Activated CD4-positive, alpha-beta T cell treated with anti-CD3 and anti-CD28 coated beads, Interleukin-2, Interleukin-4, amounts not matched to agents 100 ng/mL and 50 ng/mL, durations not matched to agents 16 hours and 8 hours (primary cell): ENCODE data around the gene C18orf32.
"Not testable (repeated sequence)": the region's sequence is repeated elsewhere in the genome, so short reads cannot be mapped to it uniquely, and the experiment has no call there.

Source experiments
- DNase-seq: peaks from one replicate; pipeline ENCODE4 v3.0.0-alpha.2; 2020; ENCODE audit warnings: low spot score

C18orf32 gene

DNA sequence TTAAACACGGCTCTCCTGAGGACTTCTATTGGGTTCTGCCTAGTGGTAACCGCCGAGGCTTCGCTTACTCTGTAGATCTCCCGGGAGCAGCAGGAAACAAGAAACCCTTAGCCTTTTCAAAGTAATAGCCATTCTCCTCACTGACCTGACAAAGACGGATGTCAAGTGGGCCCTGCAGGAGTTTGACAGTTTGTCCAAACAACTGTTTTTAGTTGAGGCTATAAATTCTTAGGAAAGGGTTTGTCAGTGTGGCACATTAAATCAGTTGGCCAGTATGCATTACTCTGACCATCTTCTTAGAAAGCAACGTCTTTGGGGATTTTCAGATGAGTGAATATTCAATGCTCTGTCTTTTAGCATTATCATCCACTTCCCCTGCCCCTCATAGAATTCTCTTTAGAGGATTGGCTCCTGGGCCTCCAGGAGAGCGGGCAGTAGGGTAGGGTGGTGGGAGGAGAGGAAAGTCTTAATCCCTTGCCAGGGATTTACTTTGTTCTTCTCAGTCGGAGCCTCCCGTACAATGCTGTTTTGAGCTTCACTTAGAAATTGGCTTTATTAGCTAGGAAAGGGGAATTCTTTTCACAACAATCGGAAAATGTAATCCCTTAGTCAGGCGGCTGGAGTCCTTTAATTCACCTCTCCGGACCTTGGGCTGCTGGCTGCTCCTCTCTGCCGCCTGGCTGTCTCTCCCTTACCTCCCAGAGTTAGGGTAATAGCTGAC, 13.3 kb upstream of the C18orf32 start:
- no peak for DNase-seq

DNA sequence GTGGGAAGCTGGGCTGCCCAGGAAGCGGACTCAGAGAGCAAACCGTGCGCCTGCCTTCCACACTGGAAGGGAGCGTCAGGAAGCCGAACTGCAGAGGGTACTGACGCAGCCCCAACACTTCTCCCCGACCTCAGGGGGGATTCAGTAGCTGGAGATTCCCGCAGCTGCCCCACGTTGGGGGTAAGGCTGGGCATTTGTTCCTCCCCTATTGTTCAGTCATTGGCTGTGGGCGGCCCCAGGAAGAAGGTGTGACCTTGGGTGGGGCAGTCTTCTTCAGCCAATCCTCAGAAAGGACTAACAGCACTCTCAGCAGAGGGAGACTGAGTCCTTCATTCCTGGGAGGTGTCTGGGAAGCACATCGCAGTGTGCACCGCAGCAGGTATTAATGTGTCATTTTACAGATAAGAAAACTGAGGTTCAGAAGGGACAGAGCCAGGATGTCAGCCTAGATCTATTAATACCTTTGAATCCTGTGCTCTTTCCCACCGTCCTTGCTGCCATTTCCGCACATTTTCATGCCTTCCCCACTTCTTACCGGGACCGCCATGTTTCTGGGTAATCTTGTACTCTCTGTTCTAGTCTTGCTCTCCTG, 12.1 kb upstream of the C18orf32 start:
- DNase-seq, result no peak

DNA sequence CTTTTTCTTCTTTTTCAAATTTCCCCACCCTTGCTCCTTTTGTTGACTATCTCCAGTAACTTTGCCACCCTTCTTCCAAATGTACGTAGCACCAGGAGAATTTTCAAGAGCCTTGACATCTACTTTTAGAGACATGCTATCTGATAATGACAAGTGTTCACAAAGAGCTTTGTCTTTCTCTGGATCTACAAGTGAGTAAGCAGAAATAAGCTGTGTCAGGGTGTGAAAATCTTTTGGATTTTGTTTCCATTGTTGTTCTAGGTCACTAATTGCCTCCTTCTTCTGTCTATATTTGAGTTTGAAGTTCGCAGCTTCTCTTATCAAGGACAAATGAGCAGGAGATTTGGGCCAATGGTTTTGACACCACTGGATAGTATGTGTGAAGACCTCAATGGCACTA, 8.4 kb upstream of the C18orf32 start:
- DNase-seq, result no peak

DNA sequence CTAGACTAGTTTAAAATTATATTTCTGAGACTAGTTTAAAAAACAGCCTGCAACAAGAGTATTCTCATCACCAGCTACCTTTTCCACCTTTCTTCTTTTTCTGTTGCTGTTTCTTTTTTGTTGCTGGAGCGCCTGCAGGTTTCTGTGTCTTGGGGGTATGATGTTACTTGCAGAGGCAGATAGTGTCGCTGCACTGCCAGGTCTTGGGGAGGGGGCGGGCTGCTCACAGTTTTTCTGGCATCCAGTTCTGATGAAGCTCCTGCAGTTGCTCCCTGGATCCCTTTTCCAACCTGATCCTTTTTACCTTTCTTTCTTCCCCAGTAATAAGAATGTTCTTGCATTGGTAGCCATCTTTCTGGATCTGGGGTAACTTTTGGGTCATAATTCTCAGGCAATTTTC, 8.0 kb upstream of the C18orf32 start:
- DNase-seq, result no peak

DNA sequence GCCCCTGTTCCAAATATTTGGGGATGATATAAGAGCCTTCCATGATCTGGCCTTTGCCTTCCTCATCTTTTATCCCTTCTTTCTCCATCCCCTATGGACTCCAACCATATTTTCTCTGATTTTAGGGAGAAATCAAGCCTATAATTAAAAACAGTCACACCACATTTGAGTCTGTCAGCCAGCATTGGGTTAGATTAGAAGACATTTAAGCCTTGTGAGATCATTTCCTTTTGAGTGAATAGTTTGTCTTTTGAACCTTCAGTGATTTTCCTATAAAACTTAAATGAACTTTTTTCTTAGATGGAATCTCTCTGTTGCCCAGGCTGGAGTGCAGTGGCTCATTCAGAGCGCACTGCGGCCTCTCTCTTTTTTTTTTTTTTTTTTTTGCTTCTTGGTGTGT, 7.6 kb upstream of the C18orf32 start:
- DNase-seq, result no peak

DNA sequence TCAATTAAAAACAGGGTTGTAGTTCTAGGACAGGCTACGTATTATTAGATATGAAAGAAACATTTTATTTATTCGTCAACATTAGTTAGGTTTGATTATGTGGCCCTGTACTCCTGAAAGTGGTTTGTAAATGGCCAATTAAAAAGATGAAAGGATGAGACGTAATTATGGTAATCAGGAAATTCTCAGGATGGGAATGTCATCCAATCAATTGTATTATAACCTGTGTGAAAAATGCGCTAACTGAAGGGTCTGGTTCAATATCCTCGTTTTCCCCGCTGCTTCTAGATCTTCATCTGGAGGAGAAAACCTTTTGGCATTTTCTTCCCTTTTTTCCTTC, 5.6 kb upstream of the C18orf32 start:
- DNase-seq, result no peak

DNA sequence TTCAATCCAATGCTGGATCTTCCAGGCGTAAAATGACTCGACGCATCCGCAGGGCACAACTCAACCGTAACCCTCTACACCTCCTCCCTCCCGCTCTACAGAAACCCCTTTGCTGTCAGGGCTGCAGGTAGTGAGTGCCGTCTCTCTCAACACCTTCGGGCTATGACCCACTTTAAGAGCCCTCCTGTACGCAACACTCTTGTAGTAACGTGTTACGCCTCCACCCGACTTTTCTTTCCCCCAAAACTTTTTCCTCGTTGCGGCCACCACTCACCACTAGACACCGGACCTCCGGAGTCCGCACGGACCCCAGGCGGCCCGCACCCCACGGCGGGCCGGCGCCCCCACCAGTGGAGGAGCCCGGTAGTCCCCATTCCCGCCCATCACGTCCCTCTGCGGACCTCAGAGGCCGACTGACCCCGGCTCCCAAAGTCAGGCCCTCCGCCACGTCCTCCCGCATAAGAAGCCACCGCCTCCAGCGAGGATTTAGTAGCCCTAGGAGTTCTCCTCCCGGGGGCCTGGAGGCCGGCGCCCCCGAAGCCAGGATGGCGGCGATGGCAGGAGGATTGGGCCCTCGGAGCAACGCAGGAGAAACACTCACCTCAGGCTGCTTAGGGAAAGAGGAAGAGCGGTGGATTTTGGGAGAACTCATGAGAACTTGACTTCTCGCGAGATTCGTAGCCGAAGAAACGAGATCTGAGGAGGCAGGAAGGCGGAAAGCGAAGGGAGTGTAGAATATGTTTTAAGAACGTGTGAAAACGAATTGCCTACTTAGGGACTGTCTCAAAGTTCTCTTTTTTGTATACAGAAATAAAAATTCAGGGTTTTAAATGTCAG, 5.0 kb upstream of the C18orf32 start, which contains the start of gene RPL17:
RPL17 (minus strand) TSS at position 609 of the 837 bp plus-strand sequence.
- DNase-seq, result peak; percentile 97

DNA sequence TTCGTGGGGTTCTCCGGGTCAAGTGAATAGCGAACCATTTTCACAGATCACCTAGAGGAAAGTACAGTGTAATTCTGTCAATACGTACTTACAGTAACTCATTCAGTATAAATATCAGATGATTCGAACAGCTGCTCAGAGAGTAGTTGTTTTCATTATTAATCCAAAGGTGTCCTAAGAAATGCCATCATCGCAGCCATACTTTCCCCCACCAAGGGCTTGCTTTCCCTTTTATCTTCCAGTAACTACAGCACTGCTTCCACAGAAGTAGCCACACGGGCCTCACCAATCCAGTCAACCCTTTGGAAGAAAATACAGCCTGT, 4.5 kb upstream of the C18orf32 start:
- DNase-seq, result no peak

DNA sequence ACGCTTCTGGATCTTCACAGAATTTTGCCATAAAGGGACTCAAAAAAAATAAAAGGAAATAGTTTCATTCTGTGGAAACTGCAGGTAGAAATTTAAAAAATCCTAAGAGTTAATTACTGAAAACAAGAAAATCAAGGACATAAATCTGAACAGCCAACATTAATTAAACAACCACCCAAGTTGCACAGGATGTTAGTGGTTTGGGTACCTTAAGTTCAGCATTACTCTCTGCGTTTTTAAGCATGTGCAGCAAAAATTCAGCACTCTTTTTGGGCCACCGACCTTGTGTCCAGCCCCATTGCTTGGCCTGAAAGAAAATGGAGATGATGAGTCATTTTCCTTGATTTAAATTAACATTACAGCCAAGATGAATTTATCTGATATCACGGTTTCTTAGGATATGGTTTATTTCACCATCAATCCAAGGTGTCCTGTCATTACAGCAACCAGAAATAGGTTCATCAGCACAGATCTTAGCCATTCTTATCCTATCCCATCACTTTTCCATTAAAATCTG, 3.3 kb upstream of the C18orf32 start:
- peak; percentile 24 for DNase-seq

DNA sequence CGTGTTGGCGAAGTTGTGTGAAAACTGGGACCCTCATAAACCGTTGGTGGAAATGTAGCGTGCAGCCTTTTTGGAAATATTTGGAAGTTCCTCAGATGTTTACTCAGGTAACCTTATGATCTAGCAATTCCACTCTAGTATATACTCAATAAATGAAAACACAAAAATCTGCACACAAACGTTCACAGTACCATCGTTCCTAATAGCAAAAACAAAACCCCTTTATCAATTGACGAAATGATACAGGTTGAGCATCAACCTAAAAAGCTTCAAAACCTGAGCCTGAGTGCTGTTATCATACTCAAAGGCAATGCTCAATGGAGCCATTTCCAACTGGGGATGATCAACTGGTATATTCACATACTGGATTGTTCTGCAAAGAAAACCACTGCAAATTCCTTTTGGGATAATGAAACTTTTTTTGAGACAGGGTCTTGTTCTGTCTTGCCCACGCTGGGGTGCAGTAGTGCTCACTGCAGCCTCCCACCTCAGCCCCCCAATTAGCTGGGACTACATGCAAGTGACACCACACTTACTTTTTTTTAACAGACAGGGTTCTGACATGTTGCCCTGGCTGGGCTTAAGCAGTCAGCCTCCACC, 777 bp upstream of the C18orf32 start:
- peak; percentile 15 for DNase-seq

DNA sequence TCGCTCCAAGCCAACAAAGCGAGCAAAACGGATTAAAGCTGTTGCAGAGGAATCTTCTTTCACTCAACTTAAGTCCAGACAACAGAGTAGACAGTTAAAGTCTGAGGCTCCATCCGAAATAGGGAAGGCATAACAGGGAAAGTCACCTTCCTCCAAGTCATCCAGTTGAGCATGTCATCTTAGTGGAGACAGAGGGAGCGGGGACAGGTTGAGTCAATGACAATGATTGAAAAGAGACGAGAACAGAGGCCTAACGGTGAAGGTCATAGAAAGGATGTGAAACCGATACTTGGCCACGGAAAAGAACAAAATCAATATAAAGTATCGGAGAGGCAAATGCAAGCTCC, 455 bp downstream of the C18orf32 start:
- no peak for DNase-seq

DNA sequence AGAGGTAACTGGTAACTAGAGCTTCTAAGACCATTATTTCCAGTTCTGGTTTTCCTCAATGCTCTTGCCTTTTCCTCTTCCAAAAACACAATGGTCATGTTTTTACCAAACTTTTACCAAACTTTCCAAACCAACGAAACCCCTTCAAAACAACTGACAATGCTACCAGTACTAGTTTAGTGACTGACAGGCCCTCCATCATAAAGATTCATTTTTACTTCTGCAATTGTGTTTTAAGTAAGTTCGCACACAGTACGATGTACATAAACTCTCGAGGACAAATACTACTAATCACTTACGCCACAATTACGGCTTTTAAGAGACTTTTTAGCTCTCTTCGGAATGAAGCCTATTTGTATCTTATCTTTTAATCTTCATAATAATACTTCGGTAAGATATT, 900 bp downstream of the C18orf32 start:
- DNase-seq, result no peak

DNA sequence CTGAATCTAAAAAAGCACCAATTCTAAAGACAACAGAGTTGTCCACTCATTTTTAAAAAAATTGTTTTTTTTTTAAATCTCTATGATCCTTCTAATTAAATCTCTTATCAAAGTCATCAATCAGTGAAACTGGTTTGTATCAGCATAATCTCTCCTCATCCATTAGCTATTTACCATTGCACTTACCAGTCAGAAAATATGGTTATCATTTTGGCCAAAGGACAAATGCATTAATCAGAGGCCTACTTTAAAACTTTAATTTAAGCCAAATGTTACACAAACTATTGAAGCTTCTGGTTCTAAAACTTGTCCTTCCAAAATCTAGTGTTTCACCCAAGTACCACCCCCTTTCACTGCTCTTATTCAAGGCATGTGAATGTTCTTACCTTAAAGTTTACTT, 3.8 kb downstream of the C18orf32 start:
- no peak for DNase-seq

DNA sequence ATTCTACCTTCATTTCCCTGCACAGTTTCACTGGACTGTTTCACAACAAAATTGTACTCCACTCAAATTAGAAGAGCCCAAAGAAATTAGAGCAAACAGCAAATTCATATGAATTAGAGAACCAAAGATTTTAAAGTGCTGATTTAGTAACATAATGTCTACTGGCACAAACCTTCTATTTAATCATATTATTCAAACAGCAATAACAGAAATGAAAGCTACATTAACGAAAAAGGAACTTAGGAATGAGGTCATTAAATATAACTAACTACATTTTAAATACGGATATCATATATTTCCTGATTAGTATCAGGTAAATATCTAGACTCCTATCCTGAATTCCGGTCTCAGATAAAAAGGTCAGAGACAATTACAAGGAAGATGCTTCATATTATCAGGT, 5.1 kb downstream of the C18orf32 start:
- no peak for DNase-seq

DNA sequence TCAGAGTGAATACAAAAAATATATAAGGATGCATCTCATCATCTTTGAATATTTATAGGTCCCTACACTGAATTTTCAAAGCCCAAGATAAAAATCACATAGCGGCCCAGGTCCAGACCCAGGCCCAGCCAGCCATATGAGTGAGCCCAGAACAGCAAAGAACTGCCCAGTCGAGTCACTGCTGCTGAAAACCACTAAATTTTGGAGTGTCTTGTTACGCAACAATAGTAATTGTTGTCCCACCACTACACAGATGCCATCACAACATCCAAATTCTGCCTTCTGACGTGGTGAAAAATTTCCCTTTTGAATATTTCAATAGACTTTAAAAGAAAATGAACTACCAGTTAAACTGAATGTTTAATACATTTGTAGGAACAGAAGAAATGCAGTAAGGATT, 5.7 kb downstream of the C18orf32 start:
- no peak for DNase-seq

DNA sequence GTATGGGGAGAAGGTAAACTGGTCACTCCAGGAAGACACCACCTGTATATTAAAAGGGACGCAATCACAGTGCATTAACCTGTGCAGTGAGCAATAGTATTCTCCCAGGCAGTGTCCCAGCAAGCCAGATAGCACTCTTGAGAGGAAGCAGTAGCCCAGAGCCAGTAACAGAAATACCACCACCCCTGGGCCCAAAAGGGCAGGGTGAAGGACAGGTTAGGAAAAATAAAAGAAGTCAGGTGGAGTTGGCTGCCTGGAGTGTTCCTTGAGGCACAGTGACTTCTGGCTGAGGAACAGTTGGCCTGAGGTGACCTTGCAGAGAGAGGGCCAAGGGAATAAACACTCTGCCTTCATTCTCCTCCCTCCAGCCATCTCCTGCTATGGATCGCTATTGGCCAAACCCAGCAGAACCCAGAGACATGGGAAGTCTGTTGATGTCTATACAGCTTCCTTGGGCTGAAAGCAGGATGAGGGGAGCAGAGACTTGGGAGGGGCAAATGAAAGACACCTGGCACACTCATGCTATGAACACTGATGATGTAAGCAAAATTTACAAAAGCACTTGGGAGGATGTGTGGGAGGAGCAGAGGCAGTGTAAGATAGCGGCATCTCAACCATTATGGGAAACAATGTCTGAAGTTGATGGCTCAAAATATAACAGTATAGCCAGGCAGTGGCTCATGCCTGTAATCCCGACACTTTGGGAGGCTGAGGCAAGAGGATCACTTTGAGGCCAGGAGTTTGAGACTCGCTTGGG, 7.5 kb downstream of the C18orf32 start:
- no peak for DNase-seq

DNA sequence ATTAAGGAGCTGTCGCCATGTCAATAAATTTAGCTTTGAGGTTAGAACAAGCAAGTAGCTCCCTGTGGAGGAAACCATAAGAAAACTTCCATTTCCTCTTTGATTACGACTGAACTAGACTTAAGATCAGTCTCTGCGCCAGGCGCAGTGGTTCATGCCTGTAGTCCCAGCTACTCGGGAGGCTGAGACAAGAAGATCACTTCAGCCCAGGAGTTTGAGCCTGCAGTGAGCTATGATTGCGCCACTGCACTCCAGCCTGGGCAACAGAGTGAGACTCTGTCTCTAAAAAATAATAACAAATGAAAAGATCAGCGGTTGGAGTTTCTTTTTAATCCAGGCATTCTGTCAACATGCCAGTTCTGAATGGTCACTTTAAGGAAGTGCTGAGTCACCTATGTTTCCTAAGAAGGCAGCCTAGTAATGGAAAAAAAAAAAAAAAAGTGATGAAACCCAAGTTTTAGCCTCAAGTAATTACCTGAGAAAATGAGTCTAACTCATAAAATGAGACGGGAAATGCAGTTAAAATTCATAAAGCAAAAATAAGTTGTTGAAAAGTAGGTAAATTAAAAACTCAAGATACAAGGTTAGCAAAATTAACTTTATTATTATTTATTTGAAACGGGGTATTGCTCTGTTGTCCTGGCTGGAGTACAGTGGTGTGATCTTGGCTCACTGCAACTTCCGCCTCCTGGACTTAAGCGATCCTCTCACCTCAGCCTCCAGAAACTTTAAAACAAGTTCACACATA, 10.2 kb downstream of the C18orf32 start:
- DNase-seq, result no peak

DNA sequence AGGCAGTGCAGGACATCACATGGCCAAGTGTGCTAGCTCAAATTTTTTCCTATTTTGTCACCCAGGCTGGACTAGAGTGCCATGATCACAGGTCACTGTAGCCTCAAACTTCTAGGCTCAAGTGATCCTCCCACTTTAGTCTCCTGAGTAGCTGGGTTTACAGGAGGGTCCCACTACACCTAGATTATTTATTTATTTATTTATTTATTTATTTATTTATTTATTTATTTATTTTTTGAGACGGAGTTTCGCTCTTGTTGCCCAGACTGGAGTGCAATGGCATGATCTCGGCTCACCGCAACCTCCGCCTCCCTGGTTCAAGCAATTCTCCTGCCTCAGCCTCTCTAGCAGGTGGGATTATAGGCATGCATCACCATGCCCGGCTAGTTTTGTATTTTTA, 12.1 kb downstream of the C18orf32 start:
- not testable (repeated sequence) for DNase-seq

DNA sequence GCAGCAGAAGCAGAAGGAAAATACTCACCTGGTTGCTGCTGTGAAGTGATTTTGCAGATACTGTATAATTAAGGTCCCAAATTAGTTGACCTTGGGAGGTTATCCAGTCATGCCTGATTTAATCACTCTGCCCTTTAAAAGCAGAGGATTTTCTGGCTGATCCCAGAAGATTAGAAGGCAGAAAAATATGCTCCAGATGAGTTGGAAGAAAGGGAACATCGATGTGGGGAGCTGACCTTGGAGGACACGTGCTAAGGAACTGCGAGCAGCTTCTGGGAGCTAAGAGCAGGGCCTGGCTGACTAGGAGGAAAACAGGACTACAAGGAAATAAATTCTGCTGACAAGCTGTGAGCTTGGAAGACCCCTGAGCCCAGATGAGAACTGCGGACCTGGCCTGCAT, 13.3 kb downstream of the C18orf32 start:
- DNase-seq, result no peak

DNA sequence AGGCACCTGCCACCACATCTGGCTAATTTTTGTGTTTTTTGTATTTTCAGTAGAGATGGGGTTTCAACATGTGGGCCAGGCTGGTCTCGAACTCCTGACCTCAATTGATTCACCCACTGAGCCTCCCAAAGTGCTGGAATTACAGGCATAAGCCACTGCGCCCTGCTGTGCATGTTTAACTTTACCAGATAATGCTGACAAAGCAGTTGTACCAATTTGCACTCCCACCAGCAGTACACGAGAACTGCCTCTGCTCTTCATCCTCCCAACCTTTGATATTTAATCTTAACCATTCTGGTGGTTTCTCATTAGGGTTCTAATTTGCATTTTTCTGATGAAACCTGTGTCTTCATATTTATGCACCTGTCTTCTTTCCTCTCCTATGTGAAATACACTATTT, 14.6 kb downstream of the C18orf32 start:
- no peak for DNase-seq

DNA sequence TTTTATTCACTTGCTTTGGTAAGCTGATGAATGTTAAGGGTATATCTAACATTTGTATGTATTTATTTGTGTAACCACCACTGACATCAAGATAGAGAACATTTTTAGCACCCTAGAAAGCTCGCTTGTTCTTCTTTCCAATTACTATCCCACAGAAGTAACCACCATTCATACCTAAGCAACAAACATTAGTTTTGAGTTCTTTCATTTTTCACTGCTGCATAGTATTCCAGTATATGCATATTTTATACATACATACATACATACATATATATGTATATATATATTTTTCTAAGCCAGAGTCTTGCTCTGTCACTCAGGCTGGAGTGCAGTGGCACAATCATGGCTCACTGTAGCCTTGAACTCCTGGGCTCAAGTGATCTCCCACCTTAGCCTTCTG, 15.5 kb downstream of the C18orf32 start:
- no peak for DNase-seq
